MM.1S (cell line): Measurements from ENCODE around the gene SEMA3C.

Source experiments
- EZH2phosphoT487 ChIP-seq: fragments of 300-600 bp; sonication (generic); IDR thresholded peaks from 2 replicates; pipeline ENCODE4 v1.6.1; 2018; ENCODE audit warnings: antibody characterized with exemption, low read length
- TF ChIP-seq, protein P1 (sequence below): fragments of 300-600 bp; sonication (generic); IDR thresholded peaks from 2 replicates; pipeline ENCODE4 v1.5.1; 2016; ENCODE audit warnings: antibody characterized with exemption, low read length, mixed read lengths

DNA sequence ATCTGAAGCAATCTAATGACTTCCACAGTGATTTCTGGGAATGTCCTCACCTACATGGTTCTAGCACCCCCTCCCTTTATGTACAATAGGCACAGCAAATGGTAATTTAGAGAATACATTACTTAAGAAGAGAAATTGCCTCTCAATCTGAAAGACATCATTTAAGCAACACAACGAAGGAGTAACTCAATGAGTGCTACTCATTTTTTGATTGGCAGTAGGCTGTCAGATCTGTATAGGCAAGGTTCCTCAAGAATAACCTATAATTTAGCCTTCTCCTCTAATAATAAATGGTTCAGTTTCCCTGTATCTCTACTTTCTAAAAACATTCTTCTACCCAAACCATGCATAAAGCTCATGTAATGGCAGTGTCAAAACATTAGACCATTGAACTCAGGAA, 30.6 kb upstream of the SEMA3C start:
- TF ChIP-seq, protein P1, sequence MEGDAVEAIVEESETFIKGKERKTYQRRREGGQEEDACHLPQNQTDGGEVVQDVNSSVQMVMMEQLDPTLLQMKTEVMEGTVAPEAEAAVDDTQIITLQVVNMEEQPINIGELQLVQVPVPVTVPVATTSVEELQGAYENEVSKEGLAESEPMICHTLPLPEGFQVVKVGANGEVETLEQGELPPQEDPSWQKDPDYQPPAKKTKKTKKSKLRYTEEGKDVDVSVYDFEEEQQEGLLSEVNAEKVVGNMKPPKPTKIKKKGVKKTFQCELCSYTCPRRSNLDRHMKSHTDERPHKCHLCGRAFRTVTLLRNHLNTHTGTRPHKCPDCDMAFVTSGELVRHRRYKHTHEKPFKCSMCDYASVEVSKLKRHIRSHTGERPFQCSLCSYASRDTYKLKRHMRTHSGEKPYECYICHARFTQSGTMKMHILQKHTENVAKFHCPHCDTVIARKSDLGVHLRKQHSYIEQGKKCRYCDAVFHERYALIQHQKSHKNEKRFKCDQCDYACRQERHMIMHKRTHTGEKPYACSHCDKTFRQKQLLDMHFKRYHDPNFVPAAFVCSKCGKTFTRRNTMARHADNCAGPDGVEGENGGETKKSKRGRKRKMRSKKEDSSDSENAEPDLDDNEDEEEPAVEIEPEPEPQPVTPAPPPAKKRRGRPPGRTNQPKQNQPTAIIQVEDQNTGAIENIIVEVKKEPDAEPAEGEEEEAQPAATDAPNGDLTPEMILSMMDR = no peak
- TF ChIP-seq EZH2phosphoT487 = no peak
